HEK293 (cell line): Measurements from ENCODE around the gene DROSHA.

Source experiments
- CTCF ChIP-seq: fragments of 450-650 bp; formaldehyde crosslinking; IDR thresholded peaks from 2 replicates; pipeline ENCODE4 v1.5.1; 2016; ENCODE audit warnings: missing biosample characterization, missing genetic modification characterization
- KLF8 ChIP-seq: fragments of 450-650 bp; formaldehyde crosslinking; IDR thresholded peaks from 2 replicates; pipeline ENCODE4 v1.5.1; 2016; ENCODE audit warnings: missing biosample characterization, missing genetic modification characterization
- PBX3 ChIP-seq: sonication (generic); formaldehyde crosslinking; IDR thresholded peaks from 2 replicates; pipeline ENCODE4 v1.8.1; 2022; ENCODE audit warnings: mild to moderate bottlenecking, moderate library complexity, missing genetic modification reagents
- SALL2 ChIP-seq: fragments of 450-650 bp; formaldehyde crosslinking; IDR thresholded peaks from 2 replicates; pipeline ENCODE4 v1.5.0; 2017; ENCODE audit warnings: missing biosample characterization, mild to moderate bottlenecking, missing genetic modification characterization, borderline replicate concordance
- TCF7L2 ChIP-seq: IDR thresholded peaks from 2 replicates; pipeline ENCODE4 v1.6.1; 2011; ENCODE audit warnings: low read depth, mild to moderate bottlenecking, inconsistent platforms, low read length, moderate library complexity, borderline replicate concordance
- YY2 ChIP-seq: fragments of 450-650 bp; formaldehyde crosslinking; IDR thresholded peaks from 2 replicates; pipeline ENCODE4 v1.5.1; 2016; ENCODE audit warnings: missing biosample characterization, missing genetic modification characterization
- ZNF138 ChIP-seq: fragments of 450-650 bp; formaldehyde crosslinking; IDR thresholded peaks from 2 replicates; pipeline ENCODE4 v1.5.1; 2016; ENCODE audit warnings: missing biosample characterization, missing genetic modification characterization, borderline replicate concordance
- ZNF274 ChIP-seq, 2 experiments: fragments of 200-500 bp in 1 of 2; fragments of 450-650 bp in 1 of 2; sonication (Bioruptor generic) in 1 of 2; formaldehyde crosslinking in 1 of 2; IDR thresholded peaks; 2 replicates each; pipeline versions ENCODE4 v1.5.1 to v1.6.1; 2014 to 2016; ENCODE audit warnings: borderline replicate concordance in 1 of 2, inconsistent platforms in 1 of 2, low read length in 1 of 2, missing biosample characterization in 1 of 2, missing genetic modification characterization in 1 of 2
- ZNF391 ChIP-seq: fragments of 450-650 bp; formaldehyde crosslinking; IDR thresholded peaks from 2 replicates; pipeline ENCODE4 v1.5.1; 2016; ENCODE audit warnings: low read depth, missing biosample characterization, missing genetic modification characterization, borderline replicate concordance
- ZNF585B ChIP-seq: fragments of 450-650 bp; formaldehyde crosslinking; IDR thresholded peaks from 2 replicates; pipeline ENCODE4 v1.5.1; 2016; ENCODE audit warnings: missing biosample characterization, missing genetic modification characterization
- ZNF792 ChIP-seq: fragments of 450-650 bp; formaldehyde crosslinking; IDR thresholded peaks from 2 replicates; pipeline ENCODE4 v1.5.1; 2016; ENCODE audit warnings: missing biosample characterization, missing genetic modification characterization

GRCh38 chr5:31415960-31416359 lies 115.9 kb downstream of the DROSHA start:
- TF ChIP-seq SALL2 (tag by site-specific recombination) (no peak), CTCF (tag by site-specific recombination) (no peak), ZNF391 (tag by site-specific recombination) (no peak), ZNF138 (tag by site-specific recombination) (no peak), KLF8 (tag by site-specific recombination) (no peak), ZNF274 (IDR thresholded peaks at IDR 0.05; ENCODE audit: low read length) (no peak), ZNF274 (tag by site-specific recombination; IDR thresholded peaks at IDR 0.05; ENCODE audit: borderline replicate concordance) (no peak), ZNF585B (tag by site-specific recombination) (no peak), YY2 (tag by site-specific recombination) (no peak), PBX3 (CRISPR knock-in tag) (no peak), TCF7L2 (no peak), ZNF792 (tag by site-specific recombination) (no peak)
